Ureter (tissue), 1 donor: Measurements from ENCODE around the gene CCL20. TPM values are rescaled to one million over a fixed set of nuclear protein-coding genes. Genes with fewer than 3 reads are reported as not detected.

Experiments used
- total RNA-seq: library from RNA; stranded (reverse); gene quantifications from one replicate; pipeline ENCODE4 v1.2.4, GENCODE V29; 2023
- donor health status: DM: yes; HTN: yes; CAD: no.

CCL20 gene
- total RNA-seq, 1 donor from 2014 or later: 2.3 TPM

Other genes starting within 250 kb of the CCL20 start
- not detected for gene SCYGR2, start 214.9 kb upstream of the CCL20 start, total RNA-seq
- not detected for gene SCYGR3, start 199.0 kb upstream of the CCL20 start, total RNA-seq
- not detected for gene SCYGR4, start 196.3 kb upstream of the CCL20 start, total RNA-seq
- gene SCYGR5, start 147.0 kb upstream of the CCL20 start, total RNA-seq: not detected
- gene SLC19A3, start 95.8 kb upstream of the CCL20 start, total RNA-seq: 1.9 TPM
- not detected for gene SCYGR6, start 89.1 kb upstream of the CCL20 start, total RNA-seq
- not detected for gene SCYGR7, start 85.5 kb upstream of the CCL20 start, total RNA-seq
- gene SCYGR8, start 67.9 kb upstream of the CCL20 start, total RNA-seq: not detected
- gene DAW1, start 57.8 kb downstream of the CCL20 start, total RNA-seq: not detected